Measurements from ENCODE around the gene HMGCL.
"Not testable (repeated sequence)": the region's sequence is repeated elsewhere in the genome, so short reads cannot be mapped to it uniquely, and the experiment has no call there.

HMGCL gene

GRCh38 chr1:23797478-23798448 lies 27.5 kb downstream of the HMGCL start:
- no peak for DNase-seq

- DNase-seq: no peak
Measured at GRCh38 chr1:23796466-23797271, 28.6 kb downstream of the HMGCL start.

GRCh38 chr1:23795676-23796465 lies 29.4 kb downstream of the HMGCL start:
- DNase-seq: no peak

GRCh38 chr1:23794732-23795182 lies 30.5 kb downstream of the HMGCL start:
- DNase-seq: not testable (repeated sequence)

GRCh38 chr1:23793861-23794731 lies 31.1 kb downstream of the HMGCL start:
- DNase-seq: no peak

GRCh38 chr1:23793018-23793781 lies 32.0 kb downstream of the HMGCL start:
- no peak for DNase-seq

GRCh38 chr1:23792151-23792945 lies 32.9 kb downstream of the HMGCL start:
- no peak for DNase-seq

- peak; percentile 6 for DNase-seq
Measured at GRCh38 chr1:23791516-23792047, 33.6 kb downstream of the HMGCL start.

GRCh38 chr1:23790696-23791515 lies 34.3 kb downstream of the HMGCL start, which contains the start of gene LYPLA2:
Gene LYPLA2 (plus strand): TSS chr1:23791145. CDS start chr1:23792683, 1,538 bp downstream.
- peak; percentile 73 for DNase-seq

- DNase-seq: no peak
Measured at GRCh38 chr1:23788695-23789094, 36.5 kb downstream of the HMGCL start.

- no peak for DNase-seq
Measured at GRCh38 chr1:23787701-23788100, 37.5 kb downstream of the HMGCL start.

GRCh38 chr1:23784846-23785245 lies 40.4 kb downstream of the HMGCL start:
- no peak for DNase-seq

GRCh38 chr1:23783141-23783540 lies 42.1 kb downstream of the HMGCL start:
- DNase-seq: not testable (repeated sequence)

- DNase-seq: peak; percentile 9
Measured at GRCh38 chr1:23779826-23780371, 45.3 kb downstream of the HMGCL start.

GRCh38 chr1:23777979-23778814 lies 47.0 kb downstream of the HMGCL start, which contains the start of gene PITHD1:
Gene PITHD1 (plus strand): TSS chr1:23778418. CDS start chr1:23778516, 98 bp downstream.
- DNase-seq: peak; percentile 84

GRCh38 chr1:23776217-23776616 lies 49.0 kb downstream of the HMGCL start:
- no peak for DNase-seq

GRCh38 chr1:23774174-23774880 lies 50.9 kb downstream of the HMGCL start:
- DNase-seq: no peak

Measured in NCI-H510A treated with DMSO at 0.1 percent for 48 hours (cell line).